Measurements from ENCODE around the gene WNT8B. TPM values are rescaled to one million over a fixed set of nuclear protein-coding genes. Genes with fewer than 3 reads are reported as not detected.

WNT8B gene
- total and polyA plus RNA-seq, 2 of the 13 experiments (the other 11 are each of a cell fraction or from before 2014, with no cell fraction given) = 0.07 to 0.20 TPM

GRCh38 chr10:100482181-100482833 lies 19.5 kb downstream of the WNT8B start (continued):
- TF ChIP-seq ZBTB34 (CRISPR knock-in tag; IDR thresholded peaks at IDR 0.05) = 0 out of 2 replicates have a peak, but pooled peaks have one; percentile 61
- peak; percentile 28; the same call in 1 of the 2 replicates for TF ChIP-seq CBFB (CRISPR knock-in tag; IDR thresholded peaks at IDR 0.05)
- TF ChIP-seq NFRKB (IDR thresholded peaks at IDR 0.05) = no peak
- TF ChIP-seq CTCF (CRISPR knock-in tag; IDR thresholded peaks at IDR 0.05) = peak; percentile 87
- peak; percentile 36; the same call in 1 of the 2 replicates for TF ChIP-seq MAX (IDR thresholded peaks at IDR 0.05)
- peak; percentile 81 for TF ChIP-seq ZNF687 (CRISPR knock-in tag; IDR thresholded peaks at IDR 0.05)
- TF ChIP-seq MTERF4 (CRISPR knock-in tag; IDR thresholded peaks at IDR 0.05) = peak; percentile 89
- peak; percentile 92 for TF ChIP-seq ZNF800 (CRISPR knock-in tag; IDR thresholded peaks at IDR 0.05)
- no peak for TF ChIP-seq NR0B2 (CRISPR knock-in tag; IDR thresholded peaks at IDR 0.05)
- TF ChIP-seq UBTF (CRISPR knock-in tag; IDR thresholded peaks at IDR 0.05) = peak; percentile 96
- peak; percentile 26; the same call in 1 of the 2 replicates for TF ChIP-seq HOXA3 (CRISPR knock-in tag; IDR thresholded peaks at IDR 0.05)

Measured in HepG2 (cell line).